ENCODE data around the gene ALDH1B1. TPM values are rescaled to one million over a fixed set of nuclear protein-coding genes. Genes with fewer than 3 reads are reported as not detected.
"Not testable (repeated sequence)": the region's sequence is repeated elsewhere in the genome, so short reads cannot be mapped to it uniquely, and the experiment has no call there.

The ALDH1B1 gene
- total and polyA plus RNA-seq, 7 donors = 24.9 to 120 (median 46.9) TPM

GRCh38 chr9:38376021-38376670 lies 16.4 kb upstream of the ALDH1B1 start:
- H3K9me3 ChIP-seq = no peaks in the 10 kb centered on the region
- intact Hi-C loops (cut with DNase I) = no loop called here
- no peak overlapping the region for H3K4me3 ChIP-seq
- no peak overlapping the region for H3K27ac ChIP-seq
- H3K36me3 ChIP-seq (ENCODE audit: insufficient read depth in 1 of 2, low read depth in 1 of 2) = no peaks in the 10 kb centered on the region
- no peaks in the 10 kb centered on the region for H3K27me3 ChIP-seq (ENCODE audit: insufficient read depth in 3 of 3, low read length in 2 of 3)
- H3K4me1 ChIP-seq = peaks cover 18% of the 10 kb centered on the region
- TF ChIP-seq CTCF (IDR thresholded peaks at IDR 0.05) = no peak
- no peak for DNase-seq
- no peak for ATAC-seq
- 60 to 70% (median 68%) methylated on average over 9 of the region's 9 CpGs for WGBS, 3 donors

DNA sequence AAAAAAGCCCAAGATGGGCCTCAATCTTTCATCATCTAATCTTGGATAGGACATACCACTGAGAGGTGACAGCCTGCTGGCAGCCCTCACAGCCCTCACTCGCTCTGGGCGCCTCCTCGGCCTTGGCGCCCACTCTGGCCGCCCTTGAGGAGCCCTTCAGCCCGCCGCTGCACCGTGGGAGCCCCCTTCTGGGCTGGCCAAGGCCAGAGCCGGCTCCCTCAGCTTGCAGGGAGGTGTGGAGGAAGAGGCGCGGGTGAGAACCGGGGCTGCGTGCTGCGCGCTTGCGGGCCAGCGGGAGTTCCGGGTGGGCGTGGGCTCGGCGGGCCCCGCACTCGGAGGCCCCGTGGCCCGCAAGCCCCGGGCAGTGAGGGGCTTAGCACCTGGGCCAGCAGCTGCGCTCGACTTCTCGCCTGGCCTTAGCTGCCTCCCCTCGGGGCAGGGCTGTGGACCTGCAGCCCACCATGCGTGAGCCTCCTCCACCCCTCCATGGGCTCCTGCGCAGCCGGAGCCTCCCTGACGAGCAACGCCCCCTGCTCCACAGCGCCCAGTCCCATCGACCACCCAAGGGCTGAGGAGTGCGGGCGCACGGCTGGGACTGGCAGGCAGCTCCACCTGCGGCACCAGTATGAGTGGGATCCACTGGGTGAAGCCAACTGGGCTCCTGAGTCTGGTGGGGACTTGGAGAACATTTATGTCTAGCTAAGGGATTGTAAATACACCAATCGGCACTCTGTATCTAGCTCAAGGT lies 15.0 kb upstream of the ALDH1B1 start:
- intact Hi-C loops (cut with DNase I); H3K9me3 ChIP-seq; DNase-seq; ATAC-seq; H3K36me3 ChIP-seq (ENCODE audit: insufficient read depth in 1 of 2, low read depth in 1 of 2); H3K27ac ChIP-seq; H3K27me3 ChIP-seq (ENCODE audit: insufficient read depth in 3 of 3, low read length in 2 of 3); H3K4me3 ChIP-seq: not testable (repeated sequence)
- peaks cover 30% of the 10 kb centered on the region for H3K4me1 ChIP-seq
- WGBS, 3 donors = 96% methylated on average over 20 to 42 of the region's 42 CpGs

- Histone ChIP-seq H3K27me3 (ENCODE audit: insufficient read depth in 3 of 3, low read length in 2 of 3) (no peaks in the 10 kb centered on the region), H3K4me3 (no peak overlapping the region), H3K27ac (peak overlapping the region; percentile 84), H3K9me3 (peaks cover 15% of the 10 kb centered on the region), H3K36me3 (ENCODE audit: insufficient read depth in 1 of 2, low read depth in 1 of 2) (no peaks in the 10 kb centered on the region), H3K4me1 (peaks cover 36% of the 10 kb centered on the region)
- 36 to 49% (median 39%) methylated on average over 6 of the region's 6 CpGs for WGBS, 3 donors
- peak; percentile 34 for TF ChIP-seq CTCF (IDR thresholded peaks at IDR 0.05)
- intact Hi-C loops (cut with DNase I) = no loop called here
- DNase-seq = no peak
- ATAC-seq = peak; percentile 84 to 97 (median 90)
These were observed 12.2 kb upstream of the ALDH1B1 start for GRCh38 chr9:38380230-38380871.

DNA sequence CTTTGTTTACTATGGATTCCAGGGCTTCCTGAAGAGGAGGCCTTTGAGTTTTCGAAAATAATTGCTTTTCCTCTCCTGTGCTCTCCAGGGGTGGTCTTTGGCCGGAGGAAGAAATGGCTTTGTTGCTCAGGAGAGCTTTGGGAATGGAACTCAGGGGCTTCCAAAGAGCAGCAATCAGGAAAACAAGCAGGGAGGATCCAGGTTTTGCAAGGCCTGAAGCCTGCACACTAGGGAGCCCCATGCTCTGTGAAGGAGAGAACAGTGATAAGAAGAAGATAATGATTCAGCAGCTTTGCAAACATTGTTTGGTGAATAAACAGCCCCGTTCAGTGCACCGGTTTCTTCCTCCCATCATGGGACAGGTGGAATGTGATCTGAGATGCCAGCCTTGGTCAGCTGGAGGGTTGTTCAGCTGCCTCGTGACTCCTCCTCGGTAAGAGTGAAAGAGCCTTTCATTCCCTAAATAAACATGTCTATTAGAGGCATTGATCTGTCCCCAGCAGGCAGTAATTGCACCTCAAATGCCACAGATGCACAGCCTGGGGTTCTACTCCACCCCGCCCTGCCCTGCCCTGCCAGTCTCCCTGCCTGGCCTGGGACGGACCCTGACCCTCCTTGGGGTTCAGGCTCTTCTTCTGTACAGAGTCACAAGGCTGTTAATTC lies 11.5 kb upstream of the ALDH1B1 start:
- TF ChIP-seq CTCF (IDR thresholded peaks at IDR 0.05) = no peak
- no peak for DNase-seq
- H3K27ac ChIP-seq = peak overlapping the region; percentile 84
- H3K4me1 ChIP-seq = peaks cover 36% of the 10 kb centered on the region
- intact Hi-C loops (cut with DNase I) = no loop called here
- peaks cover 16% of the 10 kb centered on the region for H3K9me3 ChIP-seq
- H3K36me3 ChIP-seq (ENCODE audit: insufficient read depth in 1 of 2, low read depth in 1 of 2) = no peaks in the 10 kb centered on the region
- H3K27me3 ChIP-seq (ENCODE audit: insufficient read depth in 3 of 3, low read length in 2 of 3) = no peaks in the 10 kb centered on the region
- peak in 3 of 4 donors; percentile 42 to 73 (median 51) for ATAC-seq
- H3K4me3 ChIP-seq = no peak overlapping the region
- WGBS, 3 donors = 48 to 55% (median 49%) methylated on average over 8 of the region's 8 CpGs

GRCh38 chr9:38382141-38382540 lies 10.4 kb upstream of the ALDH1B1 start:
- Histone ChIP-seq H3K9me3 (peaks cover 16% of the 10 kb centered on the region), H3K4me3 (no peak overlapping the region), H3K27ac (peak overlapping the region; percentile 84), H3K27me3 (ENCODE audit: insufficient read depth in 3 of 3, low read length in 2 of 3) (no peaks in the 10 kb centered on the region), H3K4me1 (peaks cover 42% of the 10 kb centered on the region), H3K36me3 (ENCODE audit: insufficient read depth in 1 of 2, low read depth in 1 of 2) (no peaks in the 10 kb centered on the region)
- ATAC-seq (no peak), DNase-seq (no peak)
- 76 to 85% (median 84%) methylated on average over 8 of the region's 8 CpGs for WGBS, 3 donors
- no peak for TF ChIP-seq CTCF (IDR thresholded peaks at IDR 0.05)
- intact Hi-C loops (cut with DNase I) = no loop called here
